ENCODE measurements around the gene LSR.

DNA sequence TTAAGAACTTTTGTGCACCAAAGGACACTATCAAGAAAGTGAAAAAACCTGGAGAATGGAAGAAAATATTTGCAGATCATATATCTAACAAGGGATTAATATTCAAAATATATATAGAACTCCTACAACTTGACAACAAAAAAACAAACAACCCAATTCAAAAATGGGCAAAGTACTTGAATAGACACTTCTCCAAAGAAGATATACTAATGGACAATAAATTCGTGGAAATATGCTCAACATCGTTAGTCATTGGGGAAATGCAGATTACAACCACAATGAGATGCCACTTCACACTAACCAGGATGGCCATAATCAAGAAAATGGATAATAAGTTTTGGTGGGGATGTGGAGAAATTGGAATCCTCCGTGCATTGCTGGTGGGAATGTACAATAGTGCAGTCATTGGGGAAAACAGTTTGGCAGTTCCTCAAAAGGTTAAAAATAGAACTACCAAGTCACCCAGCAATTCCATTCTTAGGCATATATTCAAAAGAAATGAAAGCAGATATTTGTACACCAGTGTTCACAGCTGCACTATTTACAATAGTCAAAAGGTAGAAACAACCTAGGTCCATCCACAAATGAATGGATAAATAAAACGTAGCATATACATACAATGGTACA lies 2.2 kb upstream of the LSR start:
- TF ChIP-seq, protein P1, sequence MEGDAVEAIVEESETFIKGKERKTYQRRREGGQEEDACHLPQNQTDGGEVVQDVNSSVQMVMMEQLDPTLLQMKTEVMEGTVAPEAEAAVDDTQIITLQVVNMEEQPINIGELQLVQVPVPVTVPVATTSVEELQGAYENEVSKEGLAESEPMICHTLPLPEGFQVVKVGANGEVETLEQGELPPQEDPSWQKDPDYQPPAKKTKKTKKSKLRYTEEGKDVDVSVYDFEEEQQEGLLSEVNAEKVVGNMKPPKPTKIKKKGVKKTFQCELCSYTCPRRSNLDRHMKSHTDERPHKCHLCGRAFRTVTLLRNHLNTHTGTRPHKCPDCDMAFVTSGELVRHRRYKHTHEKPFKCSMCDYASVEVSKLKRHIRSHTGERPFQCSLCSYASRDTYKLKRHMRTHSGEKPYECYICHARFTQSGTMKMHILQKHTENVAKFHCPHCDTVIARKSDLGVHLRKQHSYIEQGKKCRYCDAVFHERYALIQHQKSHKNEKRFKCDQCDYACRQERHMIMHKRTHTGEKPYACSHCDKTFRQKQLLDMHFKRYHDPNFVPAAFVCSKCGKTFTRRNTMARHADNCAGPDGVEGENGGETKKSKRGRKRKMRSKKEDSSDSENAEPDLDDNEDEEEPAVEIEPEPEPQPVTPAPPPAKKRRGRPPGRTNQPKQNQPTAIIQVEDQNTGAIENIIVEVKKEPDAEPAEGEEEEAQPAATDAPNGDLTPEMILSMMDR (IDR thresholded peaks at IDR 0.05): no peak
- no peak for TF ChIP-seq POLR2A (IDR thresholded peaks at IDR 0.05)
